ENCODE measurements around the gene CYP3A5. TPM values are rescaled to one million over a fixed set of nuclear protein-coding genes. Genes with fewer than 3 reads are reported as not detected.

CYP3A5 gene
- total RNA-seq, 1 experiment from 2014 or later, result not detected

DNA sequence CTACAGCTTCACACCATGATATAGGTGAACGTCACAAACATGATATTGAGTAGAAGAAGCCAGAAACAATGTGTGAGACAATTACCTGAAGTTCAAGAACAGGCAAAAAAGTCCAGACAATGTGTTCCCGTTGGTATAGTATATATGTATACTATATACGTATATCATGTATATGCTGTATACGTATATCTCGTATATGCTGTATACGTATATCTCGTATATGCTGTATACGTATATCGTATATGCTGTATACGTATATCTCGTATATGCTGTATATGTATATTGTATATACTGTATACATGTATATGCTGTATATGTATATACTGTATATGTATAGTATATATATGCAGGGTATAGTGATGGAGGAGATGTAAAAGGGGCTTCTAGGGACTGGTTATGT, 52.3 kb downstream of the CYP3A5 start:
- Histone ChIP-seq H3K4ac (ENCODE audit: low read depth, low read length) (no peak overlapping the region), H3K23ac (ENCODE audit: insufficient read length, low read depth, low read length) (no peak overlapping the region), H4K5ac (ENCODE audit: insufficient read length, low read depth, low read length) (no peak overlapping the region), H2BK12ac (ENCODE audit: insufficient read length, low read depth, low read length) (no peak overlapping the region), H3K14ac (ENCODE audit: insufficient read depth, low read length) (no peak overlapping the region), H3K79me2 (ENCODE audit: insufficient read depth, low read length) (no peaks in the 10 kb centered on the region), H2BK20ac (ENCODE audit: low read depth, low read length, poor library complexity, severe bottlenecking) (no peak overlapping the region), H3K27ac (ENCODE audit: insufficient read length, low read depth, low read length) (no peak overlapping the region), H3K27me3 (ENCODE audit: insufficient read depth, low read length) (no peaks in the 10 kb centered on the region), H2AFZ (ENCODE audit: low read length) (no peak overlapping the region), H2AK5ac (ENCODE audit: insufficient read length, low read length) (no peak overlapping the region), H2BK15ac (ENCODE audit: low read depth, low read length) (no peak overlapping the region), H3K4me1 (ENCODE audit: insufficient read depth, low read length) (no peaks in the 10 kb centered on the region), H3K23me2 (ENCODE audit: insufficient read length, low read depth, low read length, poor library complexity, severe bottlenecking) (no peaks in the 10 kb centered on the region), H3K79me1 (ENCODE audit: insufficient read depth, low read depth, low read length, poor library complexity, severe bottlenecking) (no peaks in the 10 kb centered on the region), H3K4me2 (ENCODE audit: insufficient read depth, insufficient read length, low read length) (no peak overlapping the region), H3K18ac (ENCODE audit: insufficient read length, low read depth, low read length) (no peak overlapping the region), H3T11ph (ENCODE audit: low read length) (no peak overlapping the region), H3K9me3 (ENCODE audit: control insufficient read depth, low read depth, low read length) (no peaks in the 10 kb centered on the region), H4K20me1 (ENCODE audit: control insufficient read depth, insufficient read depth, insufficient read length) (no peaks in the 10 kb centered on the region), H2BK120ac (ENCODE audit: low read depth, low read length, poor library complexity, severe bottlenecking) (no peak overlapping the region), H4K91ac (ENCODE audit: insufficient read length, low read depth, low read length) (no peak overlapping the region), H3K56ac (ENCODE audit: insufficient read length, low read depth, low read length) (no peak overlapping the region), H2BK5ac (ENCODE audit: insufficient read length, low read length) (no peak overlapping the region), H3K9ac (ENCODE audit: extremely low read depth, insufficient read length, low read length) (no peak overlapping the region), H4K8ac (replicated peaks; ENCODE audit: insufficient read length, low read depth, low read length) (no peak overlapping the region)
- peak overlapping the region in 1 of 2 experiments; percentile 51; a peak in 1 of 5 replicates for H3K4me3 Mint-ChIP-seq
- H3K4me1 Mint-ChIP-seq, result peaks cover 36 to 42% of the 10 kb centered on the region in 2 experiments
- TF ChIP-seq, protein P1, sequence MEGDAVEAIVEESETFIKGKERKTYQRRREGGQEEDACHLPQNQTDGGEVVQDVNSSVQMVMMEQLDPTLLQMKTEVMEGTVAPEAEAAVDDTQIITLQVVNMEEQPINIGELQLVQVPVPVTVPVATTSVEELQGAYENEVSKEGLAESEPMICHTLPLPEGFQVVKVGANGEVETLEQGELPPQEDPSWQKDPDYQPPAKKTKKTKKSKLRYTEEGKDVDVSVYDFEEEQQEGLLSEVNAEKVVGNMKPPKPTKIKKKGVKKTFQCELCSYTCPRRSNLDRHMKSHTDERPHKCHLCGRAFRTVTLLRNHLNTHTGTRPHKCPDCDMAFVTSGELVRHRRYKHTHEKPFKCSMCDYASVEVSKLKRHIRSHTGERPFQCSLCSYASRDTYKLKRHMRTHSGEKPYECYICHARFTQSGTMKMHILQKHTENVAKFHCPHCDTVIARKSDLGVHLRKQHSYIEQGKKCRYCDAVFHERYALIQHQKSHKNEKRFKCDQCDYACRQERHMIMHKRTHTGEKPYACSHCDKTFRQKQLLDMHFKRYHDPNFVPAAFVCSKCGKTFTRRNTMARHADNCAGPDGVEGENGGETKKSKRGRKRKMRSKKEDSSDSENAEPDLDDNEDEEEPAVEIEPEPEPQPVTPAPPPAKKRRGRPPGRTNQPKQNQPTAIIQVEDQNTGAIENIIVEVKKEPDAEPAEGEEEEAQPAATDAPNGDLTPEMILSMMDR (conservative IDR thresholded peaks at IDR 0.05), result no peak
- WGBS (ENCODE audit: extremely low coverage, insufficient read length, low lambda C conversion rate), result no CpG with 5 or more reads among the region's 11 CpGs
- no peak for DNase-seq
- H3K27me3 Mint-ChIP-seq (ENCODE audit: low read depth), result no peaks in the 10 kb centered on the region
- no peak overlapping the region for H3K27ac Mint-ChIP-seq
- H3K9me3 Mint-ChIP-seq, result no peaks in the 10 kb centered on the region
- peaks cover 54 to 87% (median 78%) of the 10 kb centered on the region in 3 experiments for H3K36me3 Mint-ChIP-seq (ENCODE audit: insufficient read depth in 1 of 3, low read depth in 3 of 3)
